Measurements from ENCODE around the gene IL7R. TPM values are rescaled to one million over a fixed set of nuclear protein-coding genes. Genes with fewer than 3 reads are reported as not detected.

IL7R gene
- total and polyA plus RNA-seq, 2 donors (not counting 1 experiment from before 2014, with no cell fraction given), result 67.9 to 266 TPM

DNA sequence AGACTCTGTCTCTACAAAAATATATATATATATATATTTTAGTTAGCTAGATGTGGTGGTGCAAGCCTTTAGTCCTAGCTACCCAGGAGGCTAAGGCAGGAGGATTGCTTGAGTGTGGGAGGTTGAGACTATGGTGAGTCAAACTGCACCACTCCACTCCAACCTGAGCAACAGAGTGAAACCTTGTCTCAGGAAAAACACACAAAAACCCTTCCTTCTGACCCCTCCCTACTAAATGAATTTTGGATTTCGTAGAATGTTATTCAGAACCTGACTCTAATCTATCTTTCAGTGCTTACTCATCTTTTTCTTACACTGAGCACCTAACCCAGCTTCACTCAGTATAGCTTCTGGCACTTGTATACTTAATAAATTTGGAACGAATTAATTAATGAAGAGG is 35.2 kb upstream of the IL7R start:
- TF ChIP-seq EZH2 (IDR thresholded peaks at IDR 0.05; ENCODE audit: low read length, missing control alignments), result no peak
- TF ChIP-seq, protein P1, sequence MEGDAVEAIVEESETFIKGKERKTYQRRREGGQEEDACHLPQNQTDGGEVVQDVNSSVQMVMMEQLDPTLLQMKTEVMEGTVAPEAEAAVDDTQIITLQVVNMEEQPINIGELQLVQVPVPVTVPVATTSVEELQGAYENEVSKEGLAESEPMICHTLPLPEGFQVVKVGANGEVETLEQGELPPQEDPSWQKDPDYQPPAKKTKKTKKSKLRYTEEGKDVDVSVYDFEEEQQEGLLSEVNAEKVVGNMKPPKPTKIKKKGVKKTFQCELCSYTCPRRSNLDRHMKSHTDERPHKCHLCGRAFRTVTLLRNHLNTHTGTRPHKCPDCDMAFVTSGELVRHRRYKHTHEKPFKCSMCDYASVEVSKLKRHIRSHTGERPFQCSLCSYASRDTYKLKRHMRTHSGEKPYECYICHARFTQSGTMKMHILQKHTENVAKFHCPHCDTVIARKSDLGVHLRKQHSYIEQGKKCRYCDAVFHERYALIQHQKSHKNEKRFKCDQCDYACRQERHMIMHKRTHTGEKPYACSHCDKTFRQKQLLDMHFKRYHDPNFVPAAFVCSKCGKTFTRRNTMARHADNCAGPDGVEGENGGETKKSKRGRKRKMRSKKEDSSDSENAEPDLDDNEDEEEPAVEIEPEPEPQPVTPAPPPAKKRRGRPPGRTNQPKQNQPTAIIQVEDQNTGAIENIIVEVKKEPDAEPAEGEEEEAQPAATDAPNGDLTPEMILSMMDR (conservative IDR thresholded peaks at IDR 0.05 in 1 of 2, IDR thresholded peaks at IDR 0.05 in 1 of 2; ENCODE audit: low read depth in 1 of 2, low read length in 2 of 2), result no peak
- Histone ChIP-seq H2AFZ (ENCODE audit: low read length) (no peak overlapping the region), H3K9me3 (ENCODE audit: control insufficient read depth, insufficient read depth, low read depth, low read length) (no peaks in the 10 kb centered on the region), H3K27me3 (ENCODE audit: control insufficient read depth, insufficient read depth, low read length) (no peaks in the 10 kb centered on the region), H3K36me3 (ENCODE audit: control insufficient read depth, insufficient read depth, low read length) (no peaks in the 10 kb centered on the region), H3K79me2 (ENCODE audit: control insufficient read depth, insufficient read depth, low read length) (no peaks in the 10 kb centered on the region), H3K27ac (ENCODE audit: insufficient read depth, low read length) (no peak overlapping the region), H4K20me1 (ENCODE audit: control insufficient read depth, extremely low read depth, insufficient read depth, low read length) (no peaks in the 10 kb centered on the region), H3K9ac (ENCODE audit: insufficient read depth, low read length) (no peak overlapping the region), H3K4me1 (ENCODE audit: control insufficient read depth, extremely low read depth, insufficient read depth, low read length) (no peaks in the 10 kb centered on the region), H3K4me3 (replicated peaks in 1 of 4; ENCODE audit: control extremely low read depth in 1 of 4, insufficient read depth in 1 of 4, low read depth in 3 of 4, low read length in 4 of 4) (no peak overlapping the region), H3K4me2 (ENCODE audit: extremely low read depth, insufficient read depth, low read length) (no peak overlapping the region)
- no peak for DNase-seq (ENCODE audit: low read depth in 2 of 2)

DNA sequence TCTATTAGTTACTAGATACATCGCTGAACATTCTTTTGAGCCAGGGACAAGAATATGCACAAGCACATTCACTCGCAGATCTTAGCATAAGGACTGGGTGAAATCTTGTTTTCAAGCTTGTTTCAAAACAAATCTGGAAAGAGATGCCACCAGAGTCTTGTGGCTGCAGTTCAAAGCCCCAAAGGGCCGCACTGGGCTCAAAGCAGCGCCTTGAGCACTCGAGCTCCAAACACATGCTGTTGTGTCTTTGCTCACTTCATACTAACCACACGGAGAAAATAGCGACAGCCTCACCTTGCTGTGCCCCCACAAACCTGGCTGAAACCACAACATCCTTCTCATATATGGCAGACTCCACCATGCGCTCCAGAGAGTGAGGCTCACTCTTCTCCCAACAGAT is 34.2 kb upstream of the IL7R start:
- H4K20me1 ChIP-seq (ENCODE audit: control insufficient read depth, extremely low read depth, insufficient read depth, low read length), result no peaks in the 10 kb centered on the region
- H3K4me2 ChIP-seq (ENCODE audit: extremely low read depth, insufficient read depth, low read length), result no peak overlapping the region
- TF ChIP-seq, protein P1 (conservative IDR thresholded peaks at IDR 0.05 in 1 of 2, IDR thresholded peaks at IDR 0.05 in 1 of 2; ENCODE audit: low read depth in 1 of 2, low read length in 2 of 2), result no peak
- no peak for TF ChIP-seq EZH2 (IDR thresholded peaks at IDR 0.05; ENCODE audit: low read length, missing control alignments)
- H3K4me3 ChIP-seq (replicated peaks in 1 of 4; ENCODE audit: control extremely low read depth in 1 of 4, insufficient read depth in 1 of 4, low read depth in 3 of 4, low read length in 4 of 4), result no peak overlapping the region
- H3K9me3 ChIP-seq (ENCODE audit: control insufficient read depth, insufficient read depth, low read depth, low read length), result no peaks in the 10 kb centered on the region
- H3K79me2 ChIP-seq (ENCODE audit: control insufficient read depth, insufficient read depth, low read length), result no peaks in the 10 kb centered on the region
- no peaks in the 10 kb centered on the region for H3K27me3 ChIP-seq (ENCODE audit: control insufficient read depth, insufficient read depth, low read length)
- H3K4me1 ChIP-seq (ENCODE audit: control insufficient read depth, extremely low read depth, insufficient read depth, low read length), result no peaks in the 10 kb centered on the region
- H3K9ac ChIP-seq (ENCODE audit: insufficient read depth, low read length), result no peak overlapping the region
- H2AFZ ChIP-seq (ENCODE audit: low read length), result no peak overlapping the region
- no peak for DNase-seq (ENCODE audit: low read depth in 2 of 2)
- H3K27ac ChIP-seq (ENCODE audit: insufficient read depth, low read length), result no peak overlapping the region
- no peaks in the 10 kb centered on the region for H3K36me3 ChIP-seq (ENCODE audit: control insufficient read depth, insufficient read depth, low read length)

DNA sequence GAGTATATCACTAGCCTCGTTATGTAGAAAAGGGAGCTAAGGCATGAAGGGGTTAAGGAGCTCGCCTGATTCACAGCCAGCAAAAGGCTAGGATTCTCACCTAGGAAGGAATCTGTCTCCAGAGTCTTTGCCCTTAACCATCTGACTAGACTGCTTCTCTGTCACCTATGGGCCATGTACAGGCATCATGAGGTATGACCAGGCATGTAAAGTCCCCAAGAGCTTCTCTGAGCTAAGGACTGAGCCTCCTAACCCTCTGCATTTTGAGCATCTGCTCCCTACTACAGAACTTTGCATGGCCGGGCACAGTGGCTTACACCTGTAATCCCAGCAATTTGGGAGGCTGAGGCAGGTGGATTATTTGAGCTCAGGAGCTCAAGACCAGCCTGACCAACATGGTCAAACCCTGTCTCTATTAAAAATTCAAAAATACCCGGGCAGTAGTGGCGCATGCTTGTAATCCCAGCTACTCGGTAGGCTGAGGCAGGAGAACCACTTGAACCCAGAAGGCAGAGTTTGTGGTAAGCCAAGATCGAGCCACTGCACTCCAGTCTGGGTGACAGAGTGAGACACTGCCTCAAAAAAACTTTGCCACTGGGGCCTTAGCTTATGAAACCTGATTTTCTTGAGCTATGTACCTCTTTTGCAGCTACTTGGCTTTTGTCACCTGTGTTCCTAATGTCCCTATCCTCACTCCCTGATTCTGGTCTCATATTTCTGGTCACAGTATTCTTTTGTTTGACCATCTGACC is 33.2 kb upstream of the IL7R start:
- Histone ChIP-seq H3K9me3 (ENCODE audit: control insufficient read depth, insufficient read depth, low read depth, low read length) (no peaks in the 10 kb centered on the region), H3K27ac (ENCODE audit: insufficient read depth, low read length) (no peak overlapping the region), H3K79me2 (ENCODE audit: control insufficient read depth, insufficient read depth, low read length) (no peaks in the 10 kb centered on the region), H3K27me3 (ENCODE audit: control insufficient read depth, insufficient read depth, low read length) (no peaks in the 10 kb centered on the region), H4K20me1 (ENCODE audit: control insufficient read depth, extremely low read depth, insufficient read depth, low read length) (no peaks in the 10 kb centered on the region), H3K4me1 (ENCODE audit: control insufficient read depth, extremely low read depth, insufficient read depth, low read length) (no peaks in the 10 kb centered on the region), H3K36me3 (ENCODE audit: control insufficient read depth, insufficient read depth, low read length) (no peaks in the 10 kb centered on the region), H3K4me3 (replicated peaks in 1 of 4; ENCODE audit: control extremely low read depth in 1 of 4, insufficient read depth in 1 of 4, low read depth in 3 of 4, low read length in 4 of 4) (no peak overlapping the region), H3K4me2 (ENCODE audit: extremely low read depth, insufficient read depth, low read length) (no peak overlapping the region), H3K9ac (ENCODE audit: insufficient read depth, low read length) (no peak overlapping the region), H2AFZ (ENCODE audit: low read length) (no peak overlapping the region)
- TF ChIP-seq, protein P1 (conservative IDR thresholded peaks at IDR 0.05 in 1 of 2, IDR thresholded peaks at IDR 0.05 in 1 of 2; ENCODE audit: low read depth in 1 of 2, low read length in 2 of 2), result no peak
- no peak for TF ChIP-seq EZH2 (IDR thresholded peaks at IDR 0.05; ENCODE audit: low read length, missing control alignments)
- DNase-seq (ENCODE audit: low read depth in 2 of 2), result no peak
